GM15510 (cell line): ENCODE results near the gene BLTP2.

Source experiments
- POLR2A ChIP-seq: IDR thresholded peaks from 3 replicates; pipeline ENCODE4 v1.6.1; 2011; ENCODE audit warnings: borderline replicate concordance; ENCODE audit not compliant: insufficient read length; ENCODE audit errors: extremely low read depth

Gene BLTP2

DNA sequence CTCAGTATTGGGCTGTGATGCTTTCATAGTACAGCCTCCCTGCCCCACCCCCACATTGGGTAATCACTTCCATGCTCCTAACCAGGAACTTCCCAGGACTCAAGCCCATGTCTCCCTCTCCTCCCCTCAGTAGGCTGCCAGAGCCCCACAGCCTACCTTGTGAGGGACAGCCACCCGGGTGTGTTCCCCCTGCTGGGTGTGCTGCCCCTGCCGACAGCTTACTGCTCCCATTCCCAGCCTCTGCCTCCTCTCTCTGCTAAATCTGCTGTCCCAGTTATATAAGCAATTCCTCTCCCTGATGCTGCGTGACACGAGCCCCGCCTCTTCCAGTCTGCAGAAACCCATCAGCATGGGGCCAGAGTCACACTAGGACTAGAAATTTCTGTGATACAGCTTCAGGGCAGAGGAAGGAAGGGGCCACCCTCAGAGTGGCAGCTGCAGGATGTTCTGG is 31.0 kb downstream of the BLTP2 start, which contains the start of gene RSKR:
Gene RSKR, minus strand, starts transcription at position 255 of the 451 bp plus-strand sequence. Its CDS starts 24 bp downstream, at position 231.
- TF ChIP-seq POLR2A: no peak

DNA sequence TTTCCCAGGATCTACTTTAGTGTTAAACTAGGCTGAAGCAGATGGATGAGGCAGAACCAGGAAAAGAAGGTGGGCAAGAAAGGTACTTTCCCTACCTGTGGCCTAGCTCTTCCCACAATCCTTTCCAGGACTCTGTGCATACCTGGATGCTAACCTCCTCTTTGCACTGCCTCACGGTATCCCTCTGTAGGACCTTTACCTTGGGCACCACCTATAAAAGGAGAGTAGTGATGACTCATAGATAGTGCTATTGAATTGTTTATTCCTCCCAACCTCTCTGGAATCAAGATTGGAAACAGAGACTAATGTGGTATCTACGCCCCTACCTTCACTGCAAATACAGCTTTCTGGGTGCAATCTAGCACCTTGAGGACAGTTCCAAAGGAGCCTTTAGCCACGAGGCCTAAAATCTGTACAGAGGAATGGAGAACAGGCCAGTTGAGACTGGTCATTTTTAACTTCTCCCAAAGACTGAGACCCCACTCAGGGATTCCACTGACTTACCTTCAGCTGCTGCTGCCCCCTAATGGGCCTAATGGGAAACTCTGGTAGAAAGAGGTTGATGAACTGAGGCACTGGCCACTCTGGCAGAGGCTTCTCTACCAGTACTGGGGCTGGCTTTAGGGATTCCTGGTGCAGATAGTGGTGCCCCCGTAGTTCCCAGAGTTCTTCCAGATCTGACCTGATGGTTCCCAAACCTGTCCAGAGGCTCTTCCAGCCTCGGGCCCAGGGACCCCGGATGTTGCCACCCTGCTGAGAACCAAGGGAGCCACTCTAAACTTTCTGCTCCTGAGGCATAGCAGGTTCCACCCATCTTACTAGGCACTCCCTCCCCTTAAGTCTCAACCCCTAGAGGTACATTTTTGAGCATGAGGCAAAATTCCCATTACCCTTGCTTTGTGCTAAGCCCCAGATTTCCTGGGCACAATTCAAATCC is 31.8 kb downstream of the BLTP2 start:
- TF ChIP-seq POLR2A: no peak

DNA sequence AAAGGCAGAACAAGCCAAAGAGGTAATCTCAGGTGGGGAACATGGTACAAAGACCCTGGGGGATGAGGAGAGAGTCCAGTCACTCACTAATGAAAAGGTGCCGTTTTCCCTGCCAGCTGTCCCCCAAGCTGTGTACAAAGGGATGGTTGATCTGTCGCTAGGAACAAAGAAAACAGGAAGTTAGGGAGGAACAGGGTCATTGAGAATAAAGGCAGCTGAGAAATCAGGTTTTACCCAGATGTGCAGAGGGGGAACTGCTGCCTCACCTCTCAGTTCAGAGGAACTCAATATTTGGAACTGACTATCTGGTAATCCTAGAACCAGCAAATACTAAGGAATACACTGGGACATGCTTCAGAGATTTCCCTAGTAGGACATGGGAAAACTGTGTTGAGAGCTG is 32.4 kb downstream of the BLTP2 start:
- TF ChIP-seq POLR2A: no peak

DNA sequence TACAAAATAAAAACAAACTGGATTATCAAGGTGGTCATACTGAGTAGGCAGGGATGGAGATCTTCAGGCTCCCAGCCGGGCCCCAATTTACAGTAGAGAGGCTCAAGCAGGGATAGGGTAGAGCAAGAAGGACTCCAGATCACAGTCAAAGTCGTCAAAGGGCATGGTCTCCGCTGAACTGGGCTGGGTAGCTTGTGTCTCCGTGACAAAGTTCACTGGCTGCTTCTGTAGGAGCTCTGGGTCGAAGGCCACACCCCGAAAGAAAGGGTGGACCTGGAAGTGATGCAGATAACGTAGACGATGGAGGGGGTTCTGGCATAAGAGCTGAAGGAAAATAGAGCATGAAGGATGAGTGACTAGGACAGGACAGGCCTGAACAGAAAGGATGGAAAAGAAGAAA is 34.6 kb downstream of the BLTP2 start:
- no peak for TF ChIP-seq POLR2A

DNA sequence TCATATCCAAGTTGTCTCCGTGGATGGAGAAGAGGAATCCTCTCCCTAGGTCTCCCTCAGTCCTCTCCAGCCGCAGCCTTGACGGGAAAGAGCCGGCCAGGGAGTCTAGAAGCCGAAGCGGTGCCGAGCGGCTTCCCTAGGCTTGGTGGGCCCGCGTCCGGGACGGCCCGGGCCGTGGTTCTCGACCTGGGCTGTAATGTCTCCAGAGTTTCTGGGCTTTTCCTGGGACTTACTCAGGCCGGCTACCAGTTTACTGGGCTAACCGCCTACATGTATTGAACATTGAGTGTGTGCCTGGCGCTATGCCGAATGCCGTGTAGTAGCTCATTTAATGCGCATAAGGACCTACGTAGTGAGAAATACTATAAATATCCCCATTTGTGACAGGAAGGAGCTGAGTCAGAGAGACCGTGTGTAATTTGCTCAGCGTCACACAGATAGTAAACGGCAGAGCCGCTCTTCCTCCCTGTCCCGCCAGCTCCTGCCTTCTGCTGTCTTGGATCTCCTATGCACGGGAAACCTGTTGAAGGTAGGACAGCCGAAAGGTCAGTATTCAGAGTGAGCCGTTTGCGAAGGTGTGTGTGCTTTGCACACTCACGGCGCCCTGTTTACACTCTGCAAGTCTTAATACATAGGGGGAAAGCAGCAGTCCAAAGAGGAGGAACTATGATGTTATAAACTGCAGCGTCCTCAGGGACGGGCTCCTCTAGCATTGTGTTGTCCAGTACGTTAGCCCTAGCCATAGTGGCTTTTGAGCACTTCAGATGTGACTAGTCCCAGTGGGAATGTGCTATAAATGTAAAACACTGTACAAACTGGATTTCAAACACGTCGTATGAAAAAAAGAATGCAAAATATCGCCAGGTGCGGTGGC is 45.4 kb downstream of the BLTP2 start:
- no peak for TF ChIP-seq POLR2A

DNA sequence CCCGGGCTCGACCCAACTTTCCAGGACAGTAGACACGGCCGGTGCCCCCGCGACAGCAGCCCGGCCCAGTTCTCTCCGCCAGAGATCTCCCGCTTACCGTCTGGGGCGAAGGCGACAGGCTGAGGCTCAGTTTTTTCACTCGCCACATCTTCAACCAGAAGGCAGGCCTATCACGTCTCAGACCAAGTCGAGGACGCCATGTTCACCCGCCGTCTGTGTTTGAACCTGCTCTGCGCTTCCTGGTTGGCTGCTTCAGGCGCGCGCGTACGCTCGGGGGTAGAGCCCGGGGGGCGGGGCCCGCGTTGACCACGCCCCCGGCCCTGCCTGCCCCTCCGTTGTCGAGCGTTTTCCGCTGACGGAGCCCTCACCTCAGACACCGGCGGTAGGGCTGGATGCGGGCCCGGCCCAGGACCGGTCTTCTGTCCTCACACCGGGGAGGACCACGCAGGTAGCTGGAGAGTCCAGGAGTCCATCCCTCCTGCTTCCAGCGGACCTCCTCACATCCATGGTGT is 46.1 kb downstream of the BLTP2 start, which contains the start of gene SPAG5:
Gene SPAG5, minus strand, starts transcription at position 227 of the 512 bp plus-strand sequence. Its CDS starts 79 bp downstream, at position 148.
- peak; percentile 87 for TF ChIP-seq POLR2A

DNA sequence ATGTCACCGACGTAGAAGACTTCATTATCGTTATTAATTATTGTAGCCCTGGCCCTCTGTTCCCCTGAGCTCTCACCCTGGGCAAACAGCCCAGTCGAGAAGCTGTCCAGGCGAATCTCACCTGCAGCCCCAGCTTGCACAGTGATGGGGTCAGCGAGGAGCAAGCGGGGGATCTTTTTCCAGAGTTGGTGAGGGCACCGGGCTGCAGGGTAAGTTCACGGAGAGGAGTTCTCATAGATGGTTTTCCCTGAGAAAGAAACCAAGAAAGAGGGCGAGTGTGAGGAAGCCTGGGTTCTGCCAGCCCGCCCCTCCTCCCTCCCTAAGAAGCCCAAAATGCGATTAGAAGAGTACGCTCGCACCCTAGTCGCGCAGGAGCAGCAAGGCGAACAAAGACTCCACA is 46.6 kb downstream of the BLTP2 start:
- no peak for TF ChIP-seq POLR2A

DNA sequence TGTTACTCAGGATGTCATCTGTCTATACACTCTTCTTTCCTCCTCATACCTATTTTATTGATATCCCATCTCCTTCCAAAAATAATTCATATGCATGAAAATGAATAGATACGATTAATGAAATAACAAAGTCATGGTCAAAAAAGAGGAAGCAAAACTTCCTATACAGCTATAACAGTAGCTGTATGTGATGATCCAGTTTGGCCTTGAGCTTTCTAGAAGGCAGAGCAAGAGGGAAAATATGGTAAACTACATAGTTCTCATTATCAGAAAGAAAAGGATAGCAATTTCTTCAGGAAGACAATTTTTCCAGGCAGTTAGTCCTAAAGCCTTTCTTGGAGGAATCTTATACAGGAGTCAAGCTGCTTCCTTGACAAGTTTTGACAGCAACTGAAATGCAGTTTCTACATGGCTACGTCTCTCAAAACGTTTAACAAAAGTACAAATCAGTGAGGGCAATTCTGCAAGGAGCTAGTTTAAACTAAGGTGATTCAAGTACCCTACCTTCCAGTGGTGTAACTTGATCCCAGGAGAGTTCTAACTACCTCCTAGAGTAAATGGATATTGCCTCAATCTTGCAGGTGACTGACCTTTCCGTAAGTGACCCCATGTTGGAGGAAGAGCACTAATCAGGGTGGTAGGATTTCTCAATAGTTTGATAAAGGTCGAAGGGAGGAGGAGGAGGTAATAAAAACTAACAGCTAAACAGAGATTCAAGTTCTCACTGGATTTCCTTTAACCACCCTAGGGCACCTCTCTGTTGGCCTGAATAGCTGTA is 47.2 kb downstream of the BLTP2 start:
- TF ChIP-seq POLR2A: no peak
